GM03348 (cell line): Measurements from ENCODE around the gene OR4D11.
A peak's percentile ranks its signal among the peaks of the same experiment; 100 is the strongest.

ENCODE experiments used
- DNase-seq: peaks from one replicate; pipeline ENCODE4 v3.0.0; 2012; ENCODE audit warnings: low spot score

The OR4D11 gene

GRCh38 chr11:59548309-59548656 lies 44.9 kb downstream of the OR4D11 start:
- DNase-seq = no peak

GRCh38 chr11:59550368-59550841 lies 47.0 kb downstream of the OR4D11 start:
- DNase-seq = peak; percentile 90

- DNase-seq = peak; percentile 47
Observed at GRCh38 chr11:59550842-59551658, 47.7 kb downstream of the OR4D11 start.

GRCh38 chr11:59551659-59552521 lies 48.5 kb downstream of the OR4D11 start:
- DNase-seq = peak; percentile 45

DNA sequence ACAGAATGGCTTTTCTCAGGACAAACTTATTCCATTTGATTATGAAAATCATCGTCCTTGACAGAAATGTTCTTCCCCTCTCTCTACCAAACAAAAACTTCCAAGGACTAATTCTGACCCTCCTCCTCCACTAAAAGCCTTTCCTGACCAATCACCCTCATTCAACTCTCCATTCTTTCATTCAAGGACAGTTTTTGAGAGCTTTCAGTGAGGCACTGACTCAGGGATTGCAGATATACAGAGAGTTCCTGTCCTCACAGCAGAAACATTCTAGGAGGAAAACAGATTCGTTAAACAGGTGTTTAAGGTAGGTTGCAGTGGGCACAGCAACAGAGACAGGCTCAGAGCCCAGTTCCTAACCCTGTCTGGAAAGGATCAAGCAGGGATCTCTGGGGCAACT lies 49.5 kb downstream of the OR4D11 start:
- no peak for DNase-seq

DNA sequence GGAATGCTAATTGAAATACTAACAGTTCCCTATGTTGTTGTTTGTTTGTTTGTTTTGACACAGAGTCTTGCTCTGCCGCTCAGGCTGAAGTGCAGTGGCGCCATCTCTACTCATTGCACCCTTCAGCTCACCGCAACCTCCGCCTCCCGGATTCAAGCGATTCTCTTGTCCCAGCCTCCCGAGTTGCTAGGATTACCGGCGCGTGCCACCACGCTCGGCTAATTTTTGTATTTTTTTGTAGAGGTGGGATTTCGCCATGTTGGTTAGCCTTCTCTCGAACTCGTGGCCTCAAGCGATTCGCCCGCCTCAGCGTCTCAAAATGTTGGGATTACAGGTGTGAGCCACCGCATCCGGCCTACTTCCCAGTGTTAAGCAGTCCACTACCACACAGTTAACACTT lies 49.9 kb downstream of the OR4D11 start:
- no peak for DNase-seq
